NT2/D1 (cell line): ENCODE measurements around the gene MGARP.
"Not testable (repeated sequence)": the region's sequence is repeated elsewhere in the genome, so short reads cannot be mapped to it uniquely, and the experiment has no call there.

Experiments
- DNase-seq: peaks from one replicate; pipeline ENCODE4 v3.0.0-alpha.2; 2011; ENCODE audit warnings: low read depth, low spot score
- H3K27me3 ChIP-seq: 2 replicates; pipeline ENCODE4 v1.6.0; 2011; ENCODE audit warnings: mild to moderate bottlenecking; ENCODE audit not compliant: insufficient read length, insufficient read depth
- H3K36me3 ChIP-seq: 2 replicates; pipeline ENCODE4 v1.6.1; 2011; ENCODE audit warnings: mild to moderate bottlenecking, low read length, mixed read lengths; ENCODE audit not compliant: insufficient read depth, insufficient read length
- H3K4me1 ChIP-seq: 2 replicates; pipeline ENCODE4 v1.5.1; 2011; ENCODE audit not compliant: insufficient read depth, insufficient read length
- H3K4me3 ChIP-seq: 2 replicates; pipeline ENCODE4 v1.5.1; 2011; ENCODE audit warnings: low read depth; ENCODE audit not compliant: insufficient read length
- H3K9ac ChIP-seq: 2 replicates; pipeline ENCODE4 v1.6.0; 2011; ENCODE audit warnings: low read depth; ENCODE audit not compliant: insufficient read length
- H3K9me3 ChIP-seq: 2 replicates; pipeline ENCODE4 v1.5.1; 2011; ENCODE audit warnings: mild to moderate bottlenecking, low read length; ENCODE audit not compliant: insufficient read depth
- SUZ12 ChIP-seq: IDR thresholded peaks from 2 replicates; pipeline ENCODE4 v1.6.1; 2011; ENCODE audit not compliant: insufficient read length, insufficient read depth; ENCODE audit errors: extremely low read depth
- YY1 ChIP-seq: IDR thresholded peaks from 2 replicates; pipeline ENCODE4 v1.6.1; 2011; ENCODE audit not compliant: insufficient read length, insufficient read depth
- ZNF274 ChIP-seq: IDR thresholded peaks from 2 replicates; pipeline ENCODE4 v1.6.1; 2011; ENCODE audit warnings: mild to moderate bottlenecking, low read depth, low read length

The MGARP gene

DNA sequence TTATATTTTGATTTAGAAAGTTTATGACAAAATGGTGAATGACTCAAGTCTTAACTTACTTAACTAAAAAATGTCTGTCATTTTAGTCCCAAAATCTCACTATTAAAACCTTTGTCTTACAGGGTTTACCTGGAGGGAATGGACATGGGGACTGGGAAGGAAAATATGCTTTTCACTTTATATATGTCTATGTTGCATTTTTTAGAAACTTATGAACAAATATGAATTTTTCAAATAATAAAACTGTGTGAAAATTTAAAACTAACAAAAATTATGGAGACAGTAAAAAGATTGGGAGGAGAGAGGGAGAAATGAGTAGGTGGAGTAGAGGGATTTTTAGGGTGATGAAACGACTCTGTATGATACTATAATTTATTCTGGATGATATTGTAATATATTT lies 6.2 kb downstream of the MGARP start:
- DNase-seq: no peak
- H3K36me3 ChIP-seq: no peaks in the 10 kb centered on the region
- H3K9ac ChIP-seq: no peak overlapping the region
- TF ChIP-seq ZNF274: no peak
- no peak for TF ChIP-seq SUZ12
- TF ChIP-seq YY1: no peak
- H3K4me1 ChIP-seq: no peaks in the 10 kb centered on the region
- H3K9me3 ChIP-seq: no peaks in the 10 kb centered on the region
- H3K27me3 ChIP-seq: peaks cover 20% of the 10 kb centered on the region
- H3K4me3 ChIP-seq: no peak overlapping the region

DNA sequence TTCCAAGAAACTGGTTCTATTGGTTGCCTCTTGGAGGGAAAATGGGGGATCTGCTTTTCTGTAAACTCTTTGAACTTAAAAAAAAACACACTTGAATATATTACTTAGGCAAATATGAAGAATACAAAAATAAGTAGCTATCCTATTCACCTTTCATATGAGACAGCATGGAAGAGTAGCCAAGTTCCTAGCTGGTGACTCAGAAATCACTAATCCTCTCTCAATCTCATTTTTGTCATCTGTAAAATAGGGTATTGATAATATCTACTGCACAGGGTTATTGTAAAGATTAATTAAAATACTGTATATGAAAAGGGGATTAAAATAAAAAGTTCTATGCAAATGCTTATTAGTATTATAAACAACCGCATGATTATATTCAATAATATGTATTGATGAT lies 12.7 kb downstream of the MGARP start:
- TF ChIP-seq SUZ12 (no peak), ZNF274 (no peak), YY1 (no peak)
- H3K4me1 ChIP-seq: no peaks in the 10 kb centered on the region
- no peaks in the 10 kb centered on the region for H3K27me3 ChIP-seq
- no peak overlapping the region for H3K4me3 ChIP-seq
- DNase-seq: no peak
- no peak overlapping the region for H3K9ac ChIP-seq
- H3K36me3 ChIP-seq: no peaks in the 10 kb centered on the region
- H3K9me3 ChIP-seq: no peaks in the 10 kb centered on the region

DNA sequence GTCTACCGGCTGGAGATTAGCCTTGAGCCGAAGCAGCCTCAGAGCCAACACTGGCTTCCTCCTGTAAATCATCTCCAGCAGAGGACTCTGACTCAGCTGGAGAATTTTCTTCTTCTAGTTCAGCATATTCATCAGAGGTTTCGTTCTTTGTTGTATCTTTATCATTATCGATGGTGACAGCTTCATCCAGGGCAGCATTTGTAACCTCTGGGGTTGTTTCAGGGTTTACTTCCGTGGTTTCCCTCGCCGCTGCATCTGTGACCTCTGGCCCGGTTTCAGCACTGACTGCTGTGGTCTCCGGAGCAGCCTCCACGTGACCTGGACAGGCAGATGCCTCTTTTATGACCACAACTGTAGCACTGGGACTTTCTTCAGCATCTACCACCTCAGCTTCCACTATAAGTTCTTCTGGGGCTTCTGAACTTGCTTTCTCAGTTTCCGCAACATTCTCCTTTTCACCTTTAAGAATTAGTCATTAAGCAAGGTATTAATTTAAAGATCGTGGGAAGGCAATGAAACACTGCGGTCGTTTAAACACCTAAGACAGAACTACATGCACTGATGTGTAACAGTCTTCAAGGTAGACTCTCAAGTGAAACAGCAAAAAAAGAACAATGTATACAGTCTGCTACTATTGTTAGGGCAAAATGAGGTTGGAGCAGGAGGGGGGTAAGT lies 13.3 kb downstream of the MGARP start:
- TF ChIP-seq ZNF274 (no peak), SUZ12 (no peak), YY1 (no peak)
- Histone ChIP-seq H3K9ac (no peak overlapping the region), H3K4me1 (no peaks in the 10 kb centered on the region), H3K9me3 (no peaks in the 10 kb centered on the region), H3K27me3 (no peaks in the 10 kb centered on the region), H3K36me3 (no peaks in the 10 kb centered on the region), H3K4me3 (no peak overlapping the region)
- DNase-seq: no peak

DNA sequence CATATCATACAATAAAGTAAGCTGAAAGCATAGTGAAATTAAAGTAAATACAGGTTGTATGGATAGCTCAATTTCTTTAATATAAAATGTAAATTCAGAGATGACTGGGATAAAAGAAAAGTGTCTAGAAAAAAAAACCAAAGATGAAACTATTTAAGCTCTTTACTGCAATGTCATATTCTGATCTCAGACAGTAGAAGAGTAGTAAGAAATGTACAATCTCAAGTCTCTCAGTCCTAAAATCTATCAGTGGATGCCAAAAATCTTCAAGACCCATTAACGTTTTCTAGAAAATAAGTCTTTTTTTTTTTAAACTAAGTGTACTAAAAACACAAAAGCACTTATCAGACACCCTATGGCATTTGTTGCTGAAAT lies 13.8 kb downstream of the MGARP start:
- H3K9ac ChIP-seq: no peak overlapping the region
- H3K27me3 ChIP-seq: no peaks in the 10 kb centered on the region
- DNase-seq: no peak
- no peak overlapping the region for H3K4me3 ChIP-seq
- H3K4me1 ChIP-seq: no peaks in the 10 kb centered on the region
- H3K9me3 ChIP-seq: no peaks in the 10 kb centered on the region
- H3K36me3 ChIP-seq: no peaks in the 10 kb centered on the region
- no peak for TF ChIP-seq SUZ12

DNA sequence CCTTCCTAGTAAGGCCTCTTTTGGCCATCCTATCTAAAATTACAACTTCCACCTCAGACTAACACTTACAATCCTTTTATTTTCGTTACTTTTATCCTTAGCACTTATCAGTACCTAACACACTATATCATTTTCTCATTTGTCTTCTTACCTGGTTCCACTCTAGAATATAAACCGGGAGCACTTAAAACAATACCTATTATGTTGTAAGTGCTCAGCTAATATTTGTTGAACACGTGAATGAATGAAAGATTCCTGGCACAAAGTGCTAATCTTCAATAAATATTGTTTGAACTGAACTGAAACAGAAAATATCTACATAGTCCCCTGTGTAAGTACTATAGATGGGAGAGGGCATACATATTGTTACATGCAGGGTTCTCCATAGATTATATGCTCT lies 14.4 kb downstream of the MGARP start:
- Histone ChIP-seq H3K36me3 (no peaks in the 10 kb centered on the region), H3K4me1 (no peaks in the 10 kb centered on the region), H3K27me3 (no peaks in the 10 kb centered on the region), H3K9ac (no peak overlapping the region), H3K9me3 (no peaks in the 10 kb centered on the region), H3K4me3 (no peak overlapping the region)
- TF ChIP-seq SUZ12: no peak
- no peak for TF ChIP-seq ZNF274
- TF ChIP-seq YY1: no peak
- DNase-seq: no peak

DNA sequence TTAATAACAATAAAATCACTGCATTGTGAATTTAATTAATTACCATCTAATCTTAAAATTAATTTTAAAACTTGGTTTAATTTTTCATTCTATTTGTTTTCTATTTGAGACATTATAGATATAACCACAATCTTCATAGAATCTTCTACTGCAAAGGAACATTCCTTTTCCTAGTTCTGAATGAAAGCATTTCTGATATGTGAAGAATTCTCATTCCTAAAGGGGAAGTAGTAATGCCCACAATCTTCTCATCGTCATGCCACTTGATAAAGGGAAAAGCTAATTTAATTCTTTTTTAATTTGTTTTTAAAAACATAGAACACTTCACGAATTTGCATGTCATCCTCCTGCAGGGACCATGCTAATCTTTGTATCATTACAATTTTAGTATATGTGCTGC lies 23.7 kb downstream of the MGARP start:
- Histone ChIP-seq H3K4me3 (no peak overlapping the region), H3K9ac (no peak overlapping the region), H3K36me3 (no peaks in the 10 kb centered on the region), H3K27me3 (no peaks in the 10 kb centered on the region), H3K4me1 (no peaks in the 10 kb centered on the region), H3K9me3 (no peaks in the 10 kb centered on the region)
- TF ChIP-seq YY1 (no peak), SUZ12 (no peak), ZNF274 (no peak)
- no peak for DNase-seq

DNA sequence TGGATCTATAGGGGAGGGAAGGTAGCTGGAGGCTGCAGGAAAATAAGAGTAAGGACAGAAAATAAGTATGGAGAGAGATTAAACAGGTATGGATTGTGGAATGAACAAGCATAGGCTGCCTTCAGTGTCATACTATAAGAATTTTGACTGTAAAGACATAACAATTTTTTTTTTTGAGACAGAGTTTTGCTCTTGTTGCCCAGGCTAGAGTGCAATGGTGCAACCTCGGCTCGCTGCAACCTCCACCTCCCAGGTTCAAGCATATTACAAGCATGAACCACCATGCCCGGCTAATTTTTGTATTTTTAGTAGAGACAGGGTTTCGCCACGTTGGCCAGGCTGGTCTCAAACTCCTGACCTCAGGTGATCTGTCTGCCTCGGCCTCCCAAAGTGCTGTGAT lies 24.4 kb downstream of the MGARP start:
- not testable (repeated sequence) for H3K9ac ChIP-seq, DNase-seq, H3K27me3 ChIP-seq, H3K4me1 ChIP-seq, H3K36me3 ChIP-seq, H3K4me3 ChIP-seq, H3K9me3 ChIP-seq

DNA sequence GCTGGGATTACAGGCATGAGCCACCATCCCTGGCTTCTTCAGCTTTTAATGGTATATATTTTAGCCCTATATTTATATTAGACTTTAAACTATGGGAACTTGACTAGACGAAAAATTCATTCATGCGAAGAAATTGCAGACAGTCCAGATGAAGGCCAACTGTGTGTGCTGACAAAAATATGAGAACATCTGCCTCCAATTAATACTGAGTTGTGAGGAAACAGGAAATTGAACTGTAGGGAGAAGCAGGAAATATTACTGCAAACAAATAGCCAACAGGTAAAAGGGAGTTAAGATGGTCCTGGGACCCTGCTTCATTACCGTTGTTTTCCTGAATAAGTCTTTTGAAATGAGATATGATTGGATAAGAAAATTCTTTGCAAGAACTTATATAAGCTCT lies 26.3 kb downstream of the MGARP start:
- Histone ChIP-seq H3K4me3 (no peak overlapping the region), H3K9ac (no peak overlapping the region)
- no peak for TF ChIP-seq ZNF274
- no peak for TF ChIP-seq YY1
- TF ChIP-seq SUZ12: no peak

More for the DNA sequence above, 26.3 kb downstream of the MGARP start:
- DNase-seq: no peak
- no peaks in the 10 kb centered on the region for H3K9me3 ChIP-seq
- H3K27me3 ChIP-seq: no peaks in the 10 kb centered on the region
- H3K4me1 ChIP-seq: no peaks in the 10 kb centered on the region
- H3K36me3 ChIP-seq: no peaks in the 10 kb centered on the region
